NCI-H2107 treated with DMSO at 0.1 percent for 48 hours (cell line): ENCODE measurements around the gene CEP20.

Source experiments
- DNase-seq: peaks from one replicate; lab custom pipeline; 2025; ENCODE audit not compliant: unreplicated experiment; lab: John Stamatoyannopoulos, UW

Gene CEP20

DNA sequence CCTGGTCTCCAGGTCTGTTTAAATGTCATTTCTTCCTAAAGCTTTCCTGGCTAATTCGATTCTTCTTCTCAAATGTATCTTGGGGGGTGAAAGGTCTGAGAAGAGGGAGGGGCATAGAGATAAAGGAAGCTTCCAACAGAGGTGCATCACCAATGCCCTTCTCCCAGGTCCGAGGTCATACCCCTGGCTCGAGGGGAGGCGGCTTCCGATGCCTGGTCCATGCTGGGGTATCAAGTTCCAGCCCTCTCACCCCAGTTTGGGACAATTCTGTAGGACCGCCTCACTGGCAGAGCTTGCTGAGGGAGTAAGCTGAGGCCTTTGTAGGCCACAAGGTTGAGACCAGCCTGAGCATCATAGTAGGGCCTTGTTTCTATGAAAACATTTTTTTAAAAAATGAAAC lies 10.3 kb upstream of the CEP20 start:
- no peak for DNase-seq

DNA sequence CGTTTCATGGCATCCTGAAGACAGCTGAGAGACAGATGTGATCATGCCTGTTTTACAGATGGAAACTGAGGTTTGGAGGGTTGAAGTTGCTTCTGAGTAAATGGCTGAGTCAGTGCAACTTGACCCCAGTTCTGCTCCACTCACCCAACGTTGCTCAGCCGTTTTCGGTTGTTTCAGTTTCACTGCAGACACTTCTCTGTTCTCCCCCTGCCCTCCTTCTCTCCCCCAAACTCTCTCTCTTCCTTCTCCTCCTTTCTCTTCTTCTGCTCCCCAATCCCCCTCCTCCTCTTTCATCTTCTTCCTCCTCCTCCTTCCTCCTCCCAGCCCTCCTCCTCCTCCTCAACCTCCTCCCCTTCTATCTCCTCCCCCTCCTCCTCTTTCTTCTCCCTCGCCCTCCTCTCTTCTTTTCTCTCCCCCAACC lies 9.4 kb upstream of the CEP20 start:
- DNase-seq = no peak

DNA sequence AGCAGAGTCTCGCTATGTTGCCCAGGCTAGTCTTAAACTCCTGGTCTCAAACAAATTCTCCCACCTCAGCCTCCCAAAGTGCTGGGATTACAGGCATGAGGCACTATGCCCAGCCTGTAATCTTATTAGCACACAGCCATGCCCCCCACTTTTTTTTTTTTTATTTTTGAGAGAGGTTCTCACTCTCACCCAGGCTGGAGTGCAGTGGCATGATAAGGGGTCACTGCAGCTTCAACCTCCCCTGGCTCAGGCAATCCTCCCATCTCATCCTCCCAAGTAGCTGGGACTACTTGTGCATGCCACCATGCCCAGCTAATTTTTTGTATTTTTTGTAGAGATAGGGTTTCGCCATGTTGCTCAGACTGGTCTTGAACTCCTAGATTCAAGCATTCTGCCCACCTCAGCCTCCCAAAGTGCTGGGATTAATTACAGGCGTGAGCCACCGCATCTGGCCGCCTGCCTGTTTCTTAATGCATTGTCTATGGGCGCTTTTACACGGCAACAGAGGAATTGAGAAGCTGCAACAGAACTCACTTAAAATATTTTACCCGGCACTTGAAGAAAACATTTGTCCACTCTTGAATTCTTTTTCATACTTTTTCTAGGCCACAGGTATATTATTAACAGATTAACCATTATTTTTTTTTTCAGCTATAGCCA lies 8.8 kb upstream of the CEP20 start:
- DNase-seq = no peak

DNA sequence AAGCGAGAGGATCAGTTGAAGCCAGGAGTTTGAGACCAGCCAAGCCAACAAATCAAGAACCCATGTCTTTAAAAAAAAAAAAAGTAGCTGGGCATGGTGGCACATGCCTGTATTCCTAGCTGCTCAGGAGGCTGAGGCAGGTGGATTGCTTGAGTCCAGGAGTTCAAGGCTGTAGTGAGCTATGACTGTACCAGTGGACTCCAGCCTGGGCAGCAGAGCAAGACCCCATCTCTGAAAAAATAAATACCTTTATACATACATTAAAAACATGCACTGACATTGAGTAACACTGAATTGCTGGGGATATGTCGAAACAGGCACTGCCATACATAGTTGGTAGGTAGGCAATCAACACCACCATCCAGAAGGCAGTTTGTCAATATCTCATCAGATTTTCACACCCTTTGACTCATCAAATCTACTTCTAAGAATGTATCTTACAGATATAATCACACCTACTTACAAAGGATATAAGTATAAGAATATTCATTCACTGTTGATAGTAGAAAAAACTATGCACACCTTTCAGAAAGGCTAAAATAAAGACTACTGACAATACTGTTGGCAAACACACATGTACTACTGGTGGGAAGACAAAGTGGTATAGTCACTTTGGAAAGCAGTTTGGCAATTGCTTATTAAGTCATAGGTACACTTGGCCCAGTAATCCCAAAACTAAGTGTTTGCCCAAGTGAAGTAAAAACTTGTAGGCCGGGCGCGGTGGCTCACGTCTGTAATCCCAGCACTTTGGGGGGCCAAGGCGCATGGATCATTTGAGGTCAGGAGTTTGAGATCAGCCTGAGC lies 6.4 kb upstream of the CEP20 start:
- DNase-seq = no peak

DNA sequence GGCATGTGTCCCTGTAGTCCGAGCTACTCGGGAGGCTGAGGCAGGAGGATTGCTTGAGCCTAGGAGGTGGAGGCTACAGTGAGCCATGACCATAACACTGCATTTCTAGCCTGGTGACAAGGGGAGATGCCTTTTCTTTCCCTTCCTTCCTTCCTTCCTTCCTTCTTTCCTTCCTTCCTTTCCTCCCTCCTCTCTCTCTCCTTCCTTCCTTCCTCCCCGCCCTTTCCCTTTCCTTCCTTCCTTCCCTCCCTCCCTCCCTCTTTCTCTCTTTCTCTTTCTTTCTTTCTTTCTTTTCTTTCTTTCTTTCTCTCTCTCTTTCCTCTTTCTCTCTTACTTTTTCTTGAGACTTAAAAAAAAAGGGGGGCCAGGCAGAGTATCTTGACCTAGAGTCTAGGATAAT lies 3.1 kb upstream of the CEP20 start:
- DNase-seq = no peak

DNA sequence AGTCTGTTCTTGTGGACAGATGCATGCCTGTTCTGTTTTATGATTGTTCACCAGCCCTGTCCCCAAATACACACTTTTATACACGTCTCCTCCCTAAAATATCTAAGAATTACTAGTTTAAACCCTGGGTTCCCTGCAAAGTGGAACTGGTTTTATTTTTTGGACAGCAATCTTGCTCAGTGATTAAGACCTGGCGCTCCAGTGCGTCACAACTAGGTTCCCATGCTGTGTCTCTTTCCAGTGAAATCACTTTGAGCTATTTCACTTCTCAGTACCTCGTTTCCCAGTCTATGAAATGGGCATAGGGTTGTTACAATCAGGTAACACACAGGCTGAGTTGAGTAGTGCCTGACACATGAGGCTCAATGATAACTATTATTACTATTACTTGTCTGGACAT lies 1.1 kb downstream of the CEP20 start:
- no peak for DNase-seq

DNA sequence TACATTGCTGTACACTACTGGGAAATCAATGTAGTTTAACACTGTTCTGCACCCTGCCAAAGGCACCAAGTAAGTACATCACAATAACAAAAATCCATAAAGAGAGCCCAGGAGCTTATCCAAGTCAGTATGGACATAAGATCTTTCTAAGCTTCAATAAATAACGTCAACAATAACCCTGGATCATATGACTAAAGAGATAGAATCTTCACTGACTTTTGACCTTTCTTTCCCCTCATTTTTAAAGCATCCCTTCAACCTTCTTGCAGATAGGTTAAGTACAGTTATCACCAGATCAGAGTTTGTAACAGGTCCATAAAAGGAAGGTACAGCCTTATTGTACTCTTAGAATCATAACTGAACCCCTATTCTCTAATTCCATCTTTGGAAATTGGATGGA lies 2.3 kb downstream of the CEP20 start:
- no peak for DNase-seq

DNA sequence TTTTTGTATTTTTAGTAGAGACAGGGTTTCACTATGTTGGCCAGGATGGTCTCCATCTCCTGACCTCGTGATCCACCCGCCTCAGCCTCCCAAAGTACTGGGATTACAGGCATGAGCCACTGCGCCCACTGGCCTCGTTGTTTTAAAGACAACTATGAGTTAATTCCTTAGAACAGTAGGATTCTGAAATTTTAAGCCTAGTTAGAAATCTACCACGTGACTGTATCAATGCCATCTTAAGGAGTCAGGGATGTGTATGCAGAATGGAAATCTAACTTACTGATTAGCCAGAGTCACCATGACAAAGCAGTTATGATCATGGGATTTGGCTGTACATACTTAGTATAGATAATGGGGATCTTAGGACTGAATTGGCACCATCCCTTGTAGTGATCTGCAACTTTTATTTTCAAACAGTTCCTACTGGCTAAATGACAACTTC lies 2.8 kb downstream of the CEP20 start:
- no peak for DNase-seq

DNA sequence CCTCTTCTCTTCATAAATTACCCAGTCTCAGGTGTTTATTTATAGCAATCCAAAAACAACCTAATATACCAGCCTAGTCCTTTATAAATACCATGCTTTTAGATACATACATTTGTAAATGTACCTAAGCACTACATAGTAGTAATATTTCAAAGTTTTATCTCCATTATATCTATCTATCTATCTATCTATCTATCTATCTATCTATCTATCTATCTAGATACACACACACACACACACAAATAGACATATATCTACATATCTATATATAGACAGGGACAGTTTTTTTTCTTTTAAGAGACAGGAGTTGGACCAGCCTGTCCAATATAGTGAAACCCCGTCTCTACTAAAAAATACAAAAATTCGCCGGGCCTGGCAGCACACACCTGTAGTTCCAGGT lies 5.8 kb downstream of the CEP20 start:
- DNase-seq = no peak

DNA sequence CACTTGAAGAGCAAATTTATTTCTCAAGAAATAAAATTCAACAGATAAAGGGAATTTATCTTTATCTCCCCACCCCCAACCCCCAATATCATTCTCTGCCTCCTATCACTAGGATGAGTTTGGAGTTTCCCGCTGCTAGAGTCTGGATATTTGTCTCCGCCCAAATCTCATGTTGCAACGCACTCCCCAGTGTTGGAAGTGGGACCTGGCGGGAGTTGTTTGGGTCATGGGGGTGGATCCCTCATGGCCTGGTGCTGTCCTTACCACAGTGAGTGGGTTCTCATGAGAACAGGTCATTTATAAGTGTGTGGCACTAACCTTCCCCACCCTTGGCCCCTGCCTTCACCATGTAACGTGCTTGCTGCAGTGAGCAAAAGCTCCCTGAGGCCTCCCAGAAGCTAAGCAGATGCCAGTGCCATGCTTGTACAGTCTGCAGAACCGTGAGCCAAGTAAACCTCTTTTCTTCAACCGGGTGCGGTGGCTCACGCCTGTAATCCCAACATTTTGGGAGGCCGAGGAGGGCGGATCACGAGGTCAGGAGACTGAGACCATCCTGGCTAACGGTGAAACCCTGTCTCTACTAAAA lies 6.5 kb downstream of the CEP20 start:
- DNase-seq = no peak

DNA sequence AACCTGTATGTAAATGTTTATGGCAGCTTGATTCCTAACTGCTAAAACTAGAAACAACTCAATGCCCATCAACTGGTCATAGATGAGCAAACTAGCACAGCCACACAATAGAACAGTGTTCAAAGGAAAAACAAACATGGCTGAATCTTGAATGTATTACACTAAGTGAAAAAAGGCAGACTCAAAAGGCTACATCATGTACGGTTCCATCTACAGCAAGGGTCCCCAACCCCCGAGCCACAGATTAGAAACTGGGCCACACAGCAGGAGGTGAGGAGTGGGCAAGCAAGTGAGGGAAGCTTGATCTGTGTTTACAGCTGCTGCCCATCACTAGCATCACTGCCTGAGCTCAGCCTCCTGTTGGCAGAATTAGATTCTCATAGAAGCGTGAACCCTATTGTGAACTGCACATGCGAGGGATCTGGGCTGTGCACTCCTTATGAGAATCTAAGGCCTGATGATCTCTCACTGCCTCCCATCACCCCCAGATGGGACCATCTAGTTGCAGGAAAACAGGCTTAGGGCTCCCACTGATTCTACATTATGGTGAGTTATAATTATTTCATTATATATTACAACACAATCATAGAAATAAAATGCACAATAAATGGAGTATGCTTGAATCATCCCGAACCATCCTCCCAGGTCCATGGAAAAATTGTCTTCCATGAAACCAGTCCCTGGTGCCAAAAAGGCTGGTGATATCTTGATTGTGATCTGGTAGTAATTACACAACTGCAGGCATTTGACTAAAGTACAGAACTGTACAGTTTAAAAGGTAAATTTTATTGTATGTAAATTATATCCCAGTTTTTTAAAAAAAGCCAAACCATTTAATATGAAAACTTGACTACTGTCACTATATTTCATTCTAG lies 7.7 kb downstream of the CEP20 start:
- no peak for DNase-seq

DNA sequence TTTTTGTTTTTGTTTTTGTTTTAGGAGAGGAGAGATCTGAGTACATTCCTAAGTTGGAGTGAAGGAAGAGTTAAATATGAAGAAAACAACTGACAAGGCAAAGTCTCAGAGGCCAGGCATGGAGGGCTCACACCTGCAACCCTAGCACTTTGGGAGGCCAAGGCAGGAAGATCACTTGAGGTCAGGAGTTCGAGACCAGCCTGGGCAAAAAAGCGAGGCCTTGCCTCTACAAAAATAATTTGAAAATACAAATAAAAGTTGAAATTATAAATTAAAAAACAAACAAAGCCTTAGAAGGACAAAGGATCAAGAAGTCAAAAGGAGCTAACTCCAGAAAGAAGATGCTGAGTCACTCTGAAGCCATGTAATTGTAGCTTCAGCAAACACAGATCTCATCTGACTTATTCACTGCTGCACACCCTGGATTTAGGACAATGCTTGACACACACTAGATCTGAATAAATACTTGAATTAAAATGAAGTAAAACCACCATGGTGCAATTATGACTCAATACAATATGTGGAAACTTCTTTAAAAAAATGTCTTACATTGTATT lies 9.1 kb downstream of the CEP20 start:
- DNase-seq = peak; percentile 46

DNA sequence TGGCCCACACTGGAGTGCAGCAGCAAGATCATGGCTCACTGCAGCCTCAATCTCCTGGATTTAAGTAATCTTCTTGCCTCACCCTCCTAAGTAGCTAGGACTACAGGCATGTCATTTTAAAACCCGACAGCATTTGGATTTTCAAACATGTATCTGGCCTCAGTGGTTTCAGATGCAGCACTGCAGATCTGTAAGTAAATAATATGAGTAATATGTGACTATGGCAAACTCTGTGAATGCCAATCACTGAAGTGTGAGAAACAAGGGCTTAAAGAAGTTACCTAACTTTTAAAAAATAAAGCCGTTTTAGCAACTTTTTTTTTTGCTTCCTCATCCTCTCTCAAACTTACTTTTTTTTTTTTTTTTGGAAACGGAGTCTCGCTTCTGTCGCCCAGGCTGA lies 11.9 kb downstream of the CEP20 start:
- no peak for DNase-seq

DNA sequence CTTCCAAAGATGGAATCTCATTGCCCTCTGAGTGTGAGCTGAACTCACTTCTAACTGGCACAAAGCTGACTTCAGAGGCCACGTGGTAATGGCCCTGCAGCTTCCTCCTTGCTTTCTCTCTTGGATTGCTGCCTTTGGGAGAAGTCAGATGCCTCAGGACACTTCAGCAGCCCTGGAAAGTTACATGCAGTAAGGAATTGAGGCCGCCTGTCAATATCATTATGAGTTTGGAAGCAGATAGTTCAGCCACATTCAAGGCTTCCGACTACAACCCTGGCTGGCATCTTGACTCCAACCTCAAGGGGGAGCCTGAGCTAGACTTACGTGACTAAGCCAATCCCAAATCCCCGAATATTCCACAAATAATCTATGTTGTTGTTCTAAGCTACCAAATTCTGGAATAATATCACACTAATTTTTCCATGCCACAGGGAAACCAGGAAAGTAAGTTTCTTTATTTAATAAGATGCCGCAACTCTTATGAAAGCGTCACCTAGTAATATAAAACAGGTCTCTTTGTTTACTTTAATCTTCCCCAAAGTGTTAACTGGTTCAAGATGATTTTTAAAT lies 13.6 kb downstream of the CEP20 start:
- peak; percentile 15 for DNase-seq

DNA sequence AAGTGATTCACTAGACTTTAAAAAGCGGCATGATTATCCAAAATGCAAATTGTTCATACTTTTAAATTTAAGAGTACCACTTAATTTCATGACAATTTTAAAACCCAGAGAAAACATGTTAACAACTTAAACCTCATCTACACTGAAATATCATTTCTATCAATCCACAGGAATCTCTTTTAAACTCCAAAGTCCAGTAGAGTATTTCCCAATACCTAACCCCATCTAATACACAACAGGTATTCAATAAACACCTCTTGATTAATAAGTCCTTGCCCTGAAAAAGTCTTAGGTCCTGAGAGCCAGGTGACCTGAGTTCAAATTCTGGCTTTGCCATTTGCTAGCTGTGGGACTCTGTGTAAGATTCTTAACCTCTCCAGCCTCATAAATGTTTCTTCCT lies 14.7 kb downstream of the CEP20 start:
- no peak for DNase-seq

DNA sequence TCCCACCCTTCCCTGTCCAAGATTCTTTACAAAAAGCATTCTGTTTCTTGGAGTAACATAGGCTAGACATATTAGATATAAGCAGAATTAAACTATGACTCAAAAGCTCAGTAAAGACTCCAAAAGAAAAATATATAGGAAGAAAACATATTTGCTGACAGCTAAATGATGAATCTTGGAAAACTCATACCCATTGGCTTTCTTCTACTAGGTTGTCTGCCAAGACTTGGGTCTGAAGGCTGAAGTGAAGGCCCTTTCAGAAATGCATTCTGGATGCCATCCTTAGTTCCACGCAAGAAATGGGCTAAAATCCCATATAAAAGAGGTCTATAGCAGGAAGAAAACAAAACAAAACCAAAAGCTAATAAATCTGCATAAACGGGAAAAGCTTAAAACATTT lies 15.1 kb downstream of the CEP20 start:
- DNase-seq = no peak

DNA sequence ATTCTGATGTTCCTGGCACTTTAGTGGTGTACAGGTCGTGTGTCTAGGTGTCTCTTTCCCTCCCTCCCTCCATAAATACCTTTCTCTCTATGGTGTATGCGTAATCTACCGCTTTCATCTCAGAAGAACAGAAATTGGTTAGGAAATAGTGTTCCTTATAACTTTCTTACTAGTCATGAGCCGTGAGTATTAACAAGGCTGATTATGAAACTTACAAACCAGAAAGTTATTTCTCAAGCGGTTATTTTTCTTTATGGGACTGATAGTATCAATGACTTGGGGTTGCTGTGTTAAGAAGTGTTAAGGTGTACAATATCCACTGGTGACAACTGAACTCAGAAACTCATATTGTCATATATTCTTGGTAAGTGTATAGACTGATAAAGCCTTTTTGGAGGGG lies 18.4 kb downstream of the CEP20 start:
- no peak for DNase-seq

DNA sequence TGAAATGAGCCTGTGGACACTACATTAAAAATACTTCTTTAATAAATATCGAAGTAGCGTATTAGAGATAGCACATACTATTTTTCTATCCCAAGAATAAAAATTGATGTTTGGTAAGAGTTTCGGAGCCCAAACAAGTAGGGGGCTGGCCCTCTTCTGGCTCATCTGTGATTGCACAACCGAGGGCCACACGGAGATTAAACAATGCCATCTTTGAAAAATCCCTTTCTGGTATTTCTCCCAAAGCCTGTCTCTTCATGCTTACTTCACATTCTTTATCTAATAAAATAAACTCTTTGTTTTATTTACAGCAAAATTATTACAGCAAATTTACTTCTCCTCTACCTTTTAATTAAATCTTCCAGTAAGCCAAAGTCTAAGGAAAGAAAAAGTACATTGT lies 22.0 kb downstream of the CEP20 start:
- DNase-seq = no peak

DNA sequence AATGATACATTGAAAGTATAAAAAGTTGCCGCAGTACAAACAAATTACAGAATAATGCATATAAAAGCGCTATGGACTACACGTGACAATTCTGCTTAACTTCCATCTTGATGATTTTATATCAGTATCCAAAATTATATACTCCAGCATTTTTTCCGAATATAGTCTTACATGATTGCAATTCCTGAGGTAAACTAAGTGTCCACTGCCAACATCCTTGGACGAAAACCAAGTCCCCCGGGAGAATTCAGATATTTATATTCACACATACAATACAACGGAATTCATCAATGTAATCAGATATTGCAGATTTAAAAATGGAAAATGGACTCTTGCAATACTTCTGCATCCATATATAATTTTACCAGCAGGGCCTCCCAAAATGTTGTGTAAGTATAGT lies 22.7 kb downstream of the CEP20 start:
- DNase-seq = no peak

DNA sequence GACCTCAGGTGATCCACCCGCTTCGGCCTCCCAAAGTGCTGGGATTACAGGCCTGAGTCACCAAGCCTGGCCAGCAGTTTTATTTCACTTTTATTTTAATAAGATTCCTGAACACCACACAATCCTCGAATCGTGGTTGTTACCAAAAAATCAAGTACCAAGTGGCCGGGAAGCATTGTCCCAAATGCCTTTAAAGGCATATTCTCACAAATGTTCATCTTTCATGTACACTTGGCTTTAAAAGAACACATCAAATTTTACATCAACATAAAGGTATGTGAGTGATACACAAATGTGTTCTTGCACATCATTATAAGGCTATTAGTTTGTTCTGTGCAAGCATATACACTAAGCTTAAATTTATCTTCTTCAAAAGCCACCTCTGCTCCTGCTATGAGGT lies 23.5 kb downstream of the CEP20 start:
- no peak for DNase-seq

DNA sequence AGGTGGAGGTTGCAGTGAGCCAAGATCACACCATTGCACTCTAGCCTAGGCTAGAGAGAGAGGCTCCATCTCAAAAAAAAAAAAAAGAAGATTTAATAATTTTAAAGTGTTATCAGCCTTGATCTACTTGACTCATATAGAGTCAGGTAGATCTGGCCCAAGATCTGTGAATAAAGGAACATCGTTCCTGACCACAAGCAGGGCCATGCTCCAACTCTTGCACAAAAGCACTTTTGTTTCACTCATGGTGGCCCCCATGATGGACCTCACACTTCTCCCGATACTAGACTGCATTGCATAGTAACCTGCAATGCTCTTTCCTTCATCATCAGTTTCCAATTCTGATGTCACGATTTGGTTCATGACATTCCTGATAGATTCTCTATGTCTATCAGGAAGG lies 26.4 kb downstream of the CEP20 start:
- DNase-seq = no peak
